Tibial nerve (tissue), 3 donors: ENCODE data around the gene PTPRCAP.

Experiments used
- CTCF ChIP-seq, 5 experiments: fragments of 200-600 bp in 3 of 5; fragments of 450-650 bp in 2 of 5; sonication (generic) in 3 of 5; IDR thresholded peaks; one replicate each; pipeline ENCODE4 v1.5.1; 2016 to 2019; ENCODE audit warnings: antibody characterized with exemption in 5 of 5, mild to moderate bottlenecking in 3 of 5, moderate library complexity in 2 of 5
- POLR2A ChIP-seq, 2 donors: fragments of 450-650 bp; IDR thresholded peaks; one replicate each; pipeline ENCODE4 v1.6.1; 2017; ENCODE audit warnings: antibody characterized with exemption in 2 of 2, mild to moderate bottlenecking in 2 of 2, moderate library complexity in 2 of 2

GRCh38 chr11:67483831-67484665 lies 46.6 kb upstream of the PTPRCAP start:
- TF ChIP-seq CTCF (IDR thresholded peaks at IDR 0.05) = no peak
- TF ChIP-seq POLR2A (IDR thresholded peaks at IDR 0.05) = no peak
